Measurements from ENCODE around the gene ZIC2. TPM values are rescaled to one million over a fixed set of nuclear protein-coding genes. Genes with fewer than 3 reads are reported as not detected.
"Not testable (repeated sequence)": the region's sequence is repeated elsewhere in the genome, so short reads cannot be mapped to it uniquely, and the experiment has no call there.

Gene ZIC2
- 0.13 and 0.25 TPM in 2 replicates for total RNA-seq

- no peak for DNase-seq (ENCODE audit: low read depth in 2 of 2)
Observed at GRCh38 chr13:99981735-99982035, at the start of gene ZIC2. Gene ZIC2, plus strand, starts transcription at chr13:99981784. Its CDS starts 281 bp downstream, at chr13:99982065.

- DNase-seq (ENCODE audit: low read depth in 2 of 2), result no peak
Observed at GRCh38 chr13:99932912-99933311, 48.7 kb upstream of the ZIC2 start.

GRCh38 chr13:99935772-99936171, 45.8 kb upstream of the ZIC2 start:
- DNase-seq (ENCODE audit: low read depth in 2 of 2), result no peak

- no peak for DNase-seq (ENCODE audit: low read depth in 2 of 2)
Observed at GRCh38 chr13:99938635-99939034, 42.9 kb upstream of the ZIC2 start.

- DNase-seq (ENCODE audit: low read depth in 2 of 2), result no peak
Observed at GRCh38 chr13:99941086-99941485, 40.5 kb upstream of the ZIC2 start.

- peak; percentile 15 to 80 for DNase-seq (ENCODE audit: low read depth in 2 of 2)
Observed at GRCh38 chr13:99941911-99942310, 39.7 kb upstream of the ZIC2 start.

GRCh38 chr13:99944102-99944501, 37.5 kb upstream of the ZIC2 start:
- DNase-seq (ENCODE audit: low read depth in 2 of 2), result no peak

- no peak for DNase-seq (ENCODE audit: low read depth in 2 of 2)
Observed at GRCh38 chr13:99944606-99945005, 37.0 kb upstream of the ZIC2 start.

- not testable (repeated sequence) for DNase-seq (ENCODE audit: low read depth in 2 of 2)
Observed at GRCh38 chr13:99945515-99945914, 36.1 kb upstream of the ZIC2 start.

- DNase-seq (ENCODE audit: low read depth in 2 of 2), result no peak
Observed at GRCh38 chr13:99947666-99948065, 33.9 kb upstream of the ZIC2 start.

GRCh38 chr13:99948411-99948810, 33.2 kb upstream of the ZIC2 start:
- peak; percentile 46 to 79 for DNase-seq (ENCODE audit: low read depth in 2 of 2)

- DNase-seq (ENCODE audit: low read depth in 2 of 2), result no peak
Observed at GRCh38 chr13:99948907-99949678, 32.5 kb upstream of the ZIC2 start.

GRCh38 chr13:99949679-99950413, 31.7 kb upstream of the ZIC2 start:
- DNase-seq (ENCODE audit: low read depth in 2 of 2), result no peak

- not testable (repeated sequence) for DNase-seq (ENCODE audit: low read depth in 2 of 2)
Observed at GRCh38 chr13:99951666-99952065, 29.9 kb upstream of the ZIC2 start.

GRCh38 chr13:99953138-99953755, 28.3 kb upstream of the ZIC2 start:
- no peak for DNase-seq (ENCODE audit: low read depth in 2 of 2)

GRCh38 chr13:99955107-99955746, 26.4 kb upstream of the ZIC2 start:
- DNase-seq (ENCODE audit: low read depth in 2 of 2), result no peak

- no peak for DNase-seq (ENCODE audit: low read depth in 2 of 2)
Observed at GRCh38 chr13:99955747-99956472, 25.7 kb upstream of the ZIC2 start.

GRCh38 chr13:99956473-99957349, 24.9 kb upstream of the ZIC2 start:
- DNase-seq (ENCODE audit: low read depth in 2 of 2), result no peak

GRCh38 chr13:99958406-99959126, 23.0 kb upstream of the ZIC2 start:
- no peak for DNase-seq (ENCODE audit: low read depth in 2 of 2)

GRCh38 chr13:99959127-99959539, 22.5 kb upstream of the ZIC2 start:
- no peak for DNase-seq (ENCODE audit: low read depth in 2 of 2)

Data from dermis microvascular lymphatic vessel endothelial cell (primary cell).